HepG2 (cell line): Measurements from ENCODE around the gene NUDT3. TPM values are rescaled to one million over a fixed set of nuclear protein-coding genes. Genes with fewer than 3 reads are reported as not detected.

ENCODE experiments used
- CERS6 ChIP-seq: sonication (generic); formaldehyde crosslinking; IDR thresholded peaks from 2 replicates; pipeline ENCODE4 v1.5.0; 2020; ENCODE audit warnings: missing genetic modification reagents
- CREB1 ChIP-seq, 2 experiments: fragments of 450-650 bp in 1 of 2; IDR thresholded peaks; 2 replicates each; pipeline ENCODE4 v1.6.1; 2016 to 2017; ENCODE audit warnings: control low read depth in 1 of 2, mild to moderate bottlenecking in 1 of 2, missing compliant biosample characterization in 1 of 2, missing genetic modification characterization in 1 of 2
- HNRNPLL ChIP-seq: fragments of 200-400 bp; formaldehyde crosslinking; IDR thresholded peaks from 2 replicates; pipeline ENCODE4 v1.6.1; 2017; ENCODE audit warnings: mild to moderate bottlenecking, low read depth, low read length; ENCODE audit not compliant: poor library complexity, severe bottlenecking
- HOXD1 ChIP-seq: sonication (generic); formaldehyde crosslinking; IDR thresholded peaks from 2 replicates; pipeline ENCODE4 v1.5.0; 2020; ENCODE audit warnings: missing genetic modification reagents
- IKZF1 ChIP-seq: fragments of 450-650 bp; IDR thresholded peaks from 2 replicates; pipeline ENCODE4 v1.7.1; 2016
- KDM1A ChIP-seq: IDR thresholded peaks from 2 replicates; pipeline ENCODE4 v1.6.1; 2016; ENCODE audit warnings: missing compliant biosample characterization
- KDM6A ChIP-seq: IDR thresholded peaks from 2 replicates; pipeline ENCODE4 v1.6.1; 2016; ENCODE audit warnings: low read depth
- PBX3 ChIP-seq: sonication (generic); formaldehyde crosslinking; IDR thresholded peaks from 2 replicates; pipeline ENCODE4 v1.8.1; 2023; ENCODE audit warnings: missing genetic modification reagents, inconsistent platforms, borderline replicate concordance
- POLR2A ChIP-seq, 2 experiments: IDR thresholded peaks; 2 replicates each; pipeline ENCODE4 v1.6.1; 2011; ENCODE audit warnings: low read depth in 2 of 2, low read length in 2 of 2, mild to moderate bottlenecking in 1 of 2, moderate library complexity in 1 of 2; ENCODE audit not compliant: insufficient read depth in 1 of 2
- RXRA ChIP-seq: sonication (generic); formaldehyde crosslinking; IDR thresholded peaks from 2 replicates; pipeline ENCODE4 v1.5.1; 2020; ENCODE audit warnings: missing genetic modification reagents
- TOE1 ChIP-seq: sonication (generic); formaldehyde crosslinking; IDR thresholded peaks from 2 replicates; pipeline ENCODE4 v1.4.0; 2020; ENCODE audit warnings: mild to moderate bottlenecking, missing genetic modification reagents
- WIZ ChIP-seq: sonication (generic); formaldehyde crosslinking; IDR thresholded peaks from 2 replicates; pipeline ENCODE4 v1.5.1; 2020; ENCODE audit warnings: mild to moderate bottlenecking, missing genetic modification reagents
- ZFY ChIP-seq: sonication (generic); formaldehyde crosslinking; IDR thresholded peaks from 2 replicates; pipeline ENCODE4 v1.4.0; 2020; ENCODE audit warnings: missing genetic modification reagents
- ZNF253 ChIP-seq: sonication (generic); formaldehyde crosslinking; IDR thresholded peaks from 2 replicates; pipeline ENCODE4 v1.8.0; 2022; ENCODE audit warnings: mild to moderate bottlenecking, missing genetic modification reagents, borderline replicate concordance
- ZNF407 ChIP-seq: sonication (generic); formaldehyde crosslinking; IDR thresholded peaks from one replicate; pipeline ENCODE4 v1.5.1; 2020; ENCODE audit warnings: mild to moderate bottlenecking, missing genetic modification reagents; ENCODE audit errors: not compliant biosample characterization
- ZNF44 ChIP-seq: sonication (generic); formaldehyde crosslinking; IDR thresholded peaks from 2 replicates; pipeline ENCODE4 v1.5.1; 2020; ENCODE audit warnings: mild to moderate bottlenecking, missing genetic modification reagents
- ZNF563 ChIP-seq: sonication (generic); formaldehyde crosslinking; IDR thresholded peaks from 2 replicates; pipeline ENCODE4 v1.8.0; 2022; ENCODE audit warnings: mild to moderate bottlenecking, moderate library complexity, missing genetic modification reagents
- ZNF761 ChIP-seq: sonication (generic); formaldehyde crosslinking; conservative IDR thresholded peaks from 2 replicates; pipeline ENCODE4 v1.4.0; 2020; ENCODE audit warnings: mild to moderate bottlenecking, missing genetic modification reagents
- ZNF878 ChIP-seq: sonication (generic); formaldehyde crosslinking; IDR thresholded peaks from 2 replicates; pipeline ENCODE4 v1.8.1; 2023; ENCODE audit warnings: mild to moderate bottlenecking, missing genetic modification reagents, moderate library complexity
- polyA plus RNA-seq, 8 experiments: library from polyadenylated mRNA; depleted of rRNA in 3 of 8; stranded (reverse) in 7 of 8; unstranded in 1 of 8; fragments of >200 nt; fragmentation: Illumina TruSeq in 4 of 8; extraction: Trizol in 4 of 8; gene quantifications; 2 replicates each; pipeline versions ENCODE4 v1.2.1 to v1.2.3, GENCODE V29; 2011 to 2016; ENCODE audit warnings: low read depth in 4 of 8, missing spikeins in 1 of 8, mixed read lengths in 1 of 8; ENCODE audit not compliant: insufficient read depth in 1 of 8
- total RNA-seq, 5 experiments: library from RNA; depleted of rRNA; stranded (reverse); fragments of >200 nt; fragmentation: Illumina TruSeq; extraction: Trizol; gene quantifications; 2 replicates each; pipeline ENCODE4 v1.2.3, GENCODE V29; 2016; ENCODE audit warnings: low read depth in 1 of 5

NUDT3 gene
- total and polyA plus RNA-seq, 2 of the 13 experiments (the other 11 are each of a cell fraction or from before 2014, with no cell fraction given): 20.2 to 20.6 TPM

- TF ChIP-seq PBX3 (CRISPR knock-in tag): no peak
- no peak for TF ChIP-seq IKZF1
- TF ChIP-seq ZNF761 (CRISPR knock-in tag): peak; percentile 77; the same call in 1 of the 2 replicates
- TF ChIP-seq POLR2A (IDR thresholded peaks at IDR 0.05; ENCODE audit: insufficient read depth in 1 of 2, low read depth in 2 of 2, low read length in 2 of 2): peak; percentile 97 to 98
- peak; percentile 28; the same call in 1 of the 2 replicates for TF ChIP-seq ZNF563 (CRISPR knock-in tag)
- TF ChIP-seq RXRA: peak; percentile 68
- TF ChIP-seq CERS6 (CRISPR knock-in tag): no peak; the same call in 1 of the 2 replicates
- no peak for TF ChIP-seq HOXD1
- peak; percentile 88; the same call in 1 of the 2 replicates for TF ChIP-seq WIZ (CRISPR knock-in tag)
- TF ChIP-seq HNRNPLL: peak; percentile 90
- peak; percentile 82; the same call in 1 of the 2 replicates for TF ChIP-seq ZNF44 (CRISPR knock-in tag)
- peak; percentile 71 for TF ChIP-seq ZFY
- peak; percentile 75 for TF ChIP-seq ZNF407 (CRISPR knock-in tag)
- TF ChIP-seq KDM1A: no peak
- no peak; the same call in 1 of the 2 replicates for TF ChIP-seq ZNF878 (CRISPR knock-in tag)
- no peak for TF ChIP-seq TOE1
- TF ChIP-seq KDM6A (CRISPR knock-in tag): no peak
- no peak for TF ChIP-seq ZNF253 (CRISPR knock-in tag)
- TF ChIP-seq CREB1 (IDR thresholded peaks at IDR 0.05): no peak
- peak; percentile 2; the same call in 1 of the 2 replicates for TF ChIP-seq CREB1 (CRISPR knock-in tag; IDR thresholded peaks at IDR 0.05)
Observed at GRCh38 chr6:34425498-34426410, 33.3 kb upstream of the NUDT3 start, which contains the start of gene RPS10 (continued).
